SJCRH30 (cell line): ENCODE measurements around the gene KRTAP10-3. TPM values are rescaled to one million over a fixed set of nuclear protein-coding genes. Genes with fewer than 3 reads are reported as not detected.

Source experiments
- DNase-seq, 2 experiments: peaks; one replicate each; pipeline ENCODE4 v3.0.0-alpha.2; 2015 to 2020
- H3K27ac ChIP-seq: fragments of 250-450 bp; sonication (Bioruptor Pico); 2 replicates; pipeline ENCODE4 v1.5.1; 2020; ENCODE audit warnings: mild to moderate bottlenecking, moderate library complexity
- H3K27me3 ChIP-seq: fragments of 250-450 bp; sonication (Bioruptor Pico); 2 replicates; pipeline ENCODE4 v1.5.1; 2020; ENCODE audit warnings: mild to moderate bottlenecking, moderate library complexity
- H3K36me3 ChIP-seq: fragments of 250-450 bp; sonication (Bioruptor Pico); 2 replicates; pipeline ENCODE4 v1.5.1; 2020; ENCODE audit warnings: mild to moderate bottlenecking, moderate library complexity
- H3K4me1 ChIP-seq: fragments of 250-450 bp; sonication (Bioruptor Pico); 2 replicates; pipeline ENCODE4 v1.5.1; 2020; ENCODE audit warnings: mild to moderate bottlenecking, moderate library complexity
- H3K4me3 ChIP-seq: fragments of 250-450 bp; sonication (Bioruptor Pico); 2 replicates; pipeline ENCODE4 v1.5.1; 2020; ENCODE audit warnings: mild to moderate bottlenecking, moderate library complexity
- H3K9me3 ChIP-seq: fragments of 250-450 bp; sonication (Bioruptor Pico); replicated peaks from 2 replicates; pipeline ENCODE4 v1.5.1; 2020; ENCODE audit warnings: mild to moderate bottlenecking, moderate library complexity
- total RNA-seq: library from RNA; depleted of rRNA; stranded (reverse); fragments of >200 nt; shearing (Covaris generic); gene quantifications from 2 replicates; pipeline ENCODE4 v1.2.3, GENCODE V29; 2014

Gene KRTAP10-3
- total RNA-seq, 1 experiment from 2014 or later = not detected

- Histone ChIP-seq H3K27me3 (no peaks in the 10 kb centered on the region), H3K4me3 (no peak overlapping the region), H3K27ac (no peak overlapping the region), H3K9me3 (no peaks in the 10 kb centered on the region), H3K36me3 (no peaks in the 10 kb centered on the region), H3K4me1 (no peaks in the 10 kb centered on the region)
- DNase-seq = no peak
Observed at GRCh38 chr21:44533891-44534627, 24.5 kb downstream of the KRTAP10-3 start.

DNA sequence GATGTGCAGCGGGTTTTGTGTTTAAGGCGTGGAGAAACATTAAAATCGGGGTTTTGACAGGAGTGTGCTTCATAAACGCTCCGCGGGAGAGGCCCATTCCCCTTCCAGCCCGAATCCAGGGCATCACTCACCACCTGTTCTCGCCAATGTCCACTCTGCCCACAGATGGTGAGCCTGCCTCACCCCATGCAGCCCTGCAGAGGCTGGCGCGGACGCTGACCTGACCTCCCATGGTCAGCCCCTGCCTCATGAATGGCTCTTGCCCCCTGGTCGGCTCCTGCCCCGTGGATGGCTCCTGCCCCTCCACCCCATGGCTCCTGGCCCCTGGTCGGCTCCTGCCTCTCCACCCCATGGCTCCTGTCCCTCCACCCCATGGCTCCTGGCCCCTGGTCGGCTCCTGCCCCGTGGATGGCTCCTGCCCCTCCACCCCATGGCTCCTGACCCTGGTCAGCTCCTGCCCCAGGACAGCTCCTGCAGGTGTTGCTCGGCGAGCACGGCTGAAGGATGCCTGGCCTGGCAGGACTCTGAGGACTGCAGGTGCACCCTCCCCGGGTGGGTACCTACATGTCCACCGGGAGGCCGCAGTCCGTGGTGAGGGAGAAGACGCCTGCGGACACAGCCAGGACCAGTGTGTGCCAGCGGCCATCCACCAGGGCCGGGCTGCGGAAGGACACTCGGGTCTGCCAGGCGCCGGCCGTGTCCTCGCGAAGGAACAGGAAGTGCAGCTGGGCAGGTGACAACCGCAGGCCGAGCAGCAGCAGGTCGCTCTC, 25.3 kb downstream of the KRTAP10-3 start:
- no peaks in the 10 kb centered on the region for H3K27me3 ChIP-seq
- no peaks in the 10 kb centered on the region for H3K9me3 ChIP-seq
- DNase-seq = no peak
- H3K4me1 ChIP-seq = no peaks in the 10 kb centered on the region
- no peak overlapping the region for H3K27ac ChIP-seq
- H3K4me3 ChIP-seq = no peak overlapping the region
- H3K36me3 ChIP-seq = no peaks in the 10 kb centered on the region

DNA sequence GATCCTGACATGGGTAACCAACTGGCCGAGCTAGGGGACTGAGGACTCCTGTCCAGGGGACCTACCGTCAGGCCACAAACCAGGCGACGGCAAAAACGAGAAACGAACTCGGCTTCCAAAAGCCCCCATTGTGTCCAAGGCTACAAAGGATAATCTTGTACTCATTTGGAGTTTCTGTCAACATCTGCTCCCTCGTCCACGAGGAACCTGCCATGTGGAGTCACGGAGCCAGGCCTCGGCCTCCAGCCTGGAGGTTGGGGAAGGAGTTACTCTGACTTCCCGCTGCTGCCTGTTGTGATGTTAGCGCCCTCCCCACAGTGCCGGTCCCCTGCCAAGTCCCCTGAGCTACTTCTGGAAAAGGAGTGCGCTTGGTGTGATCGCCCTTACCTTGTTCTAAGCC, 25.9 kb downstream of the KRTAP10-3 start:
- no peaks in the 10 kb centered on the region for H3K36me3 ChIP-seq
- H3K27me3 ChIP-seq = no peaks in the 10 kb centered on the region
- no peak for DNase-seq
- H3K4me1 ChIP-seq = no peaks in the 10 kb centered on the region
- no peak overlapping the region for H3K4me3 ChIP-seq
- H3K27ac ChIP-seq = no peak overlapping the region
- no peaks in the 10 kb centered on the region for H3K9me3 ChIP-seq

DNA sequence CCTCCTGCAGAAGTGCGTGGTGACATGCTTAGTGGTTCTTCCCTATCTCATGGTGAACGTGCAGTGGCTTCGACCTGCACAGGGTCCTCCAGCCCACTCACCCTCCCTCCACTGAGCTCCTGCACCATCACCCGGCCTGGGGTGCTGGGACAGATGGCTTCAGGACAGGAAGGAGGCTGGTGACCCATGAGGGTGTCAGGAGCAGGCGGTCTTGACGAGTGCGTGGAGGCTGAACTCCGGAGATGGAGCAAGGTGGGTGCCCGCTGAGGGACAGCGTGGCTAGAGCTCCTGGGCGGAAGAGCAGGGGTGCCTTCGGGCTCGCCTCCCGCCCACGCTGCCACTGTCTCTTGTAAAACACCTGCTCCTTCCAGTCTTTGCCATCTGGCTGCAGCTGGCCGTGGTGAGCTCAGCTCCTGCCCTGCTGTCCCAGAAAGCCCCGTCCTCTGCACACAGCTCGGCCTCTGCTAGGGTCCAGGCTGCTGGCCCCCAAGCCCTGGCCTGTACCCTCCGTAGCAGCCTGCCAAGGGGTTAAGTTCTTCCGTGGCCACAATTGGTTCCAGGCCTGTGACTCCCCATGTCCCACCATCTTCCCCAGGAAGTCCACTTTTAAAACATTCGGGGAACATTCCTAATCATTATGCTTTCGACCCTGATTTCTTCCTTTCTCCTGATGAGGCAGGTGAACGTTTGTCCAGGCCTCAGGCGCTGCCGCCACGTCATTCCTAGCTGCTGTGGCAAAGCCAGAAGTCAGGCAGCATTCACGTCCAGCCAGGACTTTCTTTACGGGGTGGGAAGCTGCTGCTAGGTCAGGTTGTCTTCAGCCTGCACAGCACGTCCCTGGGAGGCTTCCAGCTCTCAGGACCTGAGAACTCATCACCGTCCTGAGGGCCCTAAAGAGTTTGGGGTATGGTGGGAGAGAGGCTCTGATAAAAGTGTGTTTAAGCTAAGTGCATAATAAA, 26.7 kb downstream of the KRTAP10-3 start:
- DNase-seq = peak; percentile 3 to 39
- Histone ChIP-seq H3K4me3 (no peak overlapping the region), H3K9me3 (no peaks in the 10 kb centered on the region), H3K4me1 (no peaks in the 10 kb centered on the region), H3K27ac (no peak overlapping the region), H3K36me3 (no peaks in the 10 kb centered on the region), H3K27me3 (no peaks in the 10 kb centered on the region)

- peak in 1 of 2 experiments; percentile 0 for DNase-seq
- H3K36me3 ChIP-seq = no peaks in the 10 kb centered on the region
- H3K9me3 ChIP-seq = no peaks in the 10 kb centered on the region
- H3K27ac ChIP-seq = no peak overlapping the region
- no peaks in the 10 kb centered on the region for H3K4me1 ChIP-seq
- H3K27me3 ChIP-seq = no peaks in the 10 kb centered on the region
- no peak overlapping the region for H3K4me3 ChIP-seq
Observed at GRCh38 chr21:44530903-44531605, 27.5 kb downstream of the KRTAP10-3 start.

DNA sequence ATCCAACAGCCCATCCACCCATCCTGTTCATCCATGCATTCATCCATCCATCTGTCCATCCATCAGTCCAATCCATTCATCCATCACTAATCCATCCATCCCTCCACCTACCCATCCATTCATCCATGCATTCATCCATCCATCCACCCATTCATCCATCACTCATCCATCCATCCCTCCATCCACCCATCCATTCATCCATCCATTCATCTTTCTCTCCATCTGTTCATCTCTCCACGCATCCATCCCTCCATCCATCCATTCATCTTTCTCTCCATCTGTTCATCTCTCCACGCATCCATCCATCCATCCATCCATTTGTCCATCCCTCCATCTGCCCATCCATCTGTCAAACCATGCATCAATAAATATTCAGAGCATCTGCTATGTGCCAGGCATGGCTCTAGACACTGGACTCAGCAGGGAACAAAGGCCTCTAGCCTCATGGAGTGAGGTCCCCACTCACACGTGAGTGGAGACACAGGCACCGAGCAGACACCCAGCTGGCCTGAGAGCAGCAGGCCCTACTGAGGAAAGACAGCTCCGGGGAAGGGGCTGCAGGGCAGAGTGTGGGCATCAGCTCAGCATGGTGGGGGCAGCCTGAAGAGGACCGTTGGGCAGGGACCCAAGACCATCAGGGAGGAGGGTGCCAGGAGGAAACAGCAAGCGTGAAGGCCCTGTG, 28.2 kb downstream of the KRTAP10-3 start:
- H3K27ac ChIP-seq = no peak overlapping the region
- H3K27me3 ChIP-seq = no peaks in the 10 kb centered on the region
- no peaks in the 10 kb centered on the region for H3K9me3 ChIP-seq
- no peak overlapping the region for H3K4me3 ChIP-seq
- DNase-seq = no peak
- no peaks in the 10 kb centered on the region for H3K4me1 ChIP-seq
- H3K36me3 ChIP-seq = no peaks in the 10 kb centered on the region

DNA sequence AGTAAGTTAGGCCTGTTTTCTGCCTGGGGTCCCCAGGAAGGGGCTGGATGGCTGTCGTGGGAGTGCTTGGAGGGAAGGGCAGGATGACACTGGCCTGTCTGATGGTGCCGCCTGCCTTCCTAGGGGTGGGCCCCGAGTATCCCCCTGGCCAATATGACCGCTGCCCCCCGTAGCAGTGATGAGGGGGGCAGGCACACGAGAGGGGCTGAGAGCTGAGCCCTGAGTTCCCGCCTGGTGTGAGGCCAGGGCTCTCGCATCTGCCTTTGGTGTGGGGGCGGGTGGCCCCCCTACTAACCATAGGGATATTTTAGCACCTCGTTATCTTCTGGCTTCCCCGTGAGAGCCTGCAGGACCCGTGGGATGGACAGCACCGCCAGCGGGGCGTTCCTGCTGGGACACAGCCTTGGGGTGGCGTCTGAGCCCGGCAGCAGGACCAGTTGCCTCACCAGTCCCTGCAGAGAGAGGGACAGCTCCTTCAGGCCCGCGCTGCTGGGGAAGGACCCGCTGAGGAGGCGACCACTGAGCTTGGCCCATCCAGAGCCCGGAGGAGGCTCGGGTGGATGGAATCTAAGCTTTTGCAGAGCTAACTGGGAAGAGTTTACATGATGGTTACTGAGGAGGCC, 29.0 kb downstream of the KRTAP10-3 start:
- Histone ChIP-seq H3K4me3 (no peak overlapping the region), H3K4me1 (no peaks in the 10 kb centered on the region), H3K9me3 (no peaks in the 10 kb centered on the region), H3K27me3 (no peaks in the 10 kb centered on the region), H3K36me3 (no peaks in the 10 kb centered on the region), H3K27ac (no peak overlapping the region)
- DNase-seq = no peak

GRCh38 chr21:44529011-44529421, 29.6 kb downstream of the KRTAP10-3 start:
- H3K9me3 ChIP-seq = no peaks in the 10 kb centered on the region
- no peaks in the 10 kb centered on the region for H3K27me3 ChIP-seq
- H3K4me1 ChIP-seq = no peaks in the 10 kb centered on the region
- no peak overlapping the region for H3K4me3 ChIP-seq
- H3K36me3 ChIP-seq = no peaks in the 10 kb centered on the region
- H3K27ac ChIP-seq = no peak overlapping the region
- no peak for DNase-seq

DNA sequence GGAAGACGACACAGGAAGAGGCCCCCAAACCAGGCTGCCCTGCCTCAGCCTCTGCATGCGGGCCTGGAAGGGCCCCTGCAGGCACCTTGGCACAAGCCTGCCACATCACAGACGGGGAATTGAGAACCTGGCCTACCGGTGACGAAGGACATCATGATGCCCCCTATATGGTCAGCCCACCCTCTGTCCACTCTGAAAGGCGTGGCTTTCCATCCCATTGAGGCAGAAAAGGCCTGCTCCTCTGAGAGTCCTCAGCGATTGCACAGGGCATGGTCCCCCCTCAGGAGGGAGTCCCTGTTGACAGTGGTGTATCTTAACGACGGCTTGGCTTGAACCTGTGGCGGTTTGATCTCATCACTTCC, 30.0 kb downstream of the KRTAP10-3 start:
- Histone ChIP-seq H3K36me3 (no peaks in the 10 kb centered on the region), H3K4me3 (no peak overlapping the region), H3K4me1 (no peaks in the 10 kb centered on the region), H3K27me3 (no peaks in the 10 kb centered on the region), H3K9me3 (0 out of 2 replicates have a peak, but pooled peaks cover 4% of the 10 kb centered on the region), H3K27ac (no peak overlapping the region)
- DNase-seq = no peak

- no peak for DNase-seq
- Histone ChIP-seq H3K27ac (no peak overlapping the region), H3K4me3 (no peak overlapping the region), H3K36me3 (no peaks in the 10 kb centered on the region), H3K27me3 (no peaks in the 10 kb centered on the region), H3K4me1 (no peaks in the 10 kb centered on the region), H3K9me3 (0 out of 2 replicates have a peak, but pooled peaks cover 4% of the 10 kb centered on the region)
Observed at GRCh38 chr21:44527983-44528633, 30.5 kb downstream of the KRTAP10-3 start.

DNA sequence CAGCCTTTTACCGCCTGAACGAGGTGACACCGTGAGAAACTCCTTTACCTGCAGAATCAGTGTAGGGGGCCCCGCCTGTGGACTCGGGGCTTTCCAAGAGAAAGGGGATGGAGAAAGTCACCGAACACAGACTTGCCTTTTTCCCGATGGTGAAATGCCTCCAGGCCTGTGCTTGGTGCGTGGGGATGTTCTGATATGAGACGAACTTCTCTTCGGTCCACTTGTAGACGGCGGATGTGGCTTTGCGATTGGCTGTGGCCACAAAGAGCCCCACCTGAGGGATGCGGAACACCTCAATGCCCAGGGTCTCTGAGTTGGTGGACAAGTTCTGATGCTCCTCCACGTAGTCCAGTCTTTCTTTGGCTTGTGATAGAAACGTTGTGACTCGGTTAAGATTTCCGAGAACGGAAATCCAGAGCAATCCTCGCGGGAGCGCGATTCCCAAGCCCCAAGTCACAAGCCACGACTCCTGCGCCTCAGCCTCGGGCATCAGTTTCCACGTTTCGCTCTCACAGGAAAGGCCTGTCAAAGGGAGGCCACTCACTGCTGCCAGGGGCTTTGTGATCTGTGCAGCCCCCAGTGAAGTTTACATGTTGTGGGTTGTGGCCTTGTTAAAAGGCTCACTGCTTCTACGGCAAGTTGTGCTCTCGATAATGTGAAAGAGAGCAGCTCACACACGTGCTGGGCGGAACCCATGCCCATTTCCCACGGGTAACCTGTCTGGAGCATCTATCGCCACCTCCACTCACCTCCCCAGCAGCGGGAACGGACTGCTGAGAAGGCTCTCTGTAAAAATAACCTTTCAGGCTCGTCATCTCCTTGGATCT, 31.2 kb downstream of the KRTAP10-3 start:
- H3K27me3 ChIP-seq = no peaks in the 10 kb centered on the region
- no peaks in the 10 kb centered on the region for H3K36me3 ChIP-seq
- no peak overlapping the region for H3K4me3 ChIP-seq
- no peaks in the 10 kb centered on the region for H3K4me1 ChIP-seq
- DNase-seq = no peak
- no peak overlapping the region for H3K27ac ChIP-seq
- 0 out of 2 replicates have a peak, but pooled peaks cover 4% of the 10 kb centered on the region for H3K9me3 ChIP-seq
